DMS153 treated with DMSO at 0.1 percent for 48 hours (cell line): ENCODE data around the gene TMEM201.

Source experiments
- DNase-seq: peaks from one replicate; lab custom pipeline; 2025; ENCODE audit not compliant: unreplicated experiment; lab: John Stamatoyannopoulos, UW

The TMEM201 gene

DNA sequence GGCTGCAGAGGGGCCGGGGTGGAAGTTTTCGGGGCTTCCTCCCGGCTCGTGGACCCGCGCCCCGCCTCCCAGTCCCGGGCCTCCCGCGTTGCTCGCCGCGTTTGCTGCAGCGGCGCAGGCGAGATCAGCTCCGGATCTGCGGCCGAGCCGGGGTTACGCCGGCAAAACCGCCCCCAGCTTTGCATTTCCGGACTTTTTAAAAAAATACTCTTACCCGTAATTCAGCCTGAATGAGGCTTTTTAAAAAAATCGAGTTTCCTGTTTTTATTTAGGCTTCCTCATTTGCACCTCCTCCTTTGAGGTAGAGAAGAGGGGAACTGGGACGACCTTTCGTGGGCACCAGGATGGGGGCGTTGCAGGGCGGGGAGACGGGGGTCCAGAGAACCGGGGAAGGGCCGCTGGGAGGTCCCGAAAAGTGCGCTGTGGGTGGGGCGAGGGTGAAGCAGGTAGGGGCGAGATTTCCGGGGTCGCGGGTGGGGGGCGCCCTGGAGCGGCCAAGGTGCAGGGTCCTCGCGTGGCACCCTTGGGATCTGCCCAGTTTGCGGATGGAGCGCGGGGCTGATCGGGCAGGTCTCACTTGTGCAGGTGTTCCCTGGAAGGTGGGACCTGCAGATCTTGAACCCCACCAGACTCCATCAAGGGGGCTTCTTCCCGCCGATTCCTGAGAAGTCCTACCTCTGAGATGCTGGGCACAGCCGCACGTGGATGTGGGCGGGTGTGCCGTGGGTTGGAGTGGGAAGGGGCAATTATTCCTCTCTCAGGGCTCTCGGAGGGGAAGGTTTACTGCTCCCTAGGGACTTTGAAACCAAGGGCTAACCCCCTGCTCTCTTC is 63.9 kb downstream of the TMEM201 start:
- no peak for DNase-seq

DNA sequence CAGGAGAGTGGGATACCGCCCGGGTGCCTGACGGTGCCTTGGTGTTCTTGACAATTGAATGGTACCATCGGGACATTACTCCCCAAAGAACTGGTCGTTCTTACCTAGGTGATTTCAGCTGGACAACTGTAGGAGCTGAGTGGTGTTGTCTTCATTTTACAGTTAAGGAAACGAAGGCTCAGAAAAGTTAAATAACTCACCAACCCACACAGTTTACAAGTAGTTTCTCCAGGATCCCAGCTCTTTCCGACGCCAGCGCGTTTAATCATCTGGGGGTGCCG is 64.4 kb downstream of the TMEM201 start:
- DNase-seq = no peak

DNA sequence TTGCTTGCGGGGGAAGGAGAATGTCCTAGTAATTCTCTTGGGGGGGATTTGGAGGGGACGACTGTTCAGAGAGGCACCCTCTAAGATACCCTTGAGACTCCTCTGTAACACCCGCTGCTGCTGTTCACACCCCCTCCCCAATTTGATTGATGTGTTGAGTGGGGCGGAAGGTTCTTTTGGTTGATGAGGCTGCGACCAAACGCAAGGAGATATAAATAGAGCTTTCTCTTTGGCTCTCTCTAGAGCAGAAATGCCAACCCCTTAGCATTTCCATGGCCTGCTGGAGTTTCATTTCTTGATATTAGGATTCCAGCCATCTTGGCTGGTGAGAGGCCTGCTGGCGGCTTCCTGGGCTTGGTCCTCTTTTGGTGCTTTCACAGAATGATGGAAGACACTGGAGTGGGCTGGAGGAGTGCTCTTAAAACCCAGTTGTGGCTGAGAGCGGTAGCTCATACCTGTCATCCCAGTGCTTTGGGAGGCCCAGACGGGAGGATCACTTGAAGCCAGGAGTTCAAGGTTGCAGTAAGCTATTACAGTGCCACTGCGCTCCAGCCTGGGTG is 64.9 kb downstream of the TMEM201 start:
- no peak for DNase-seq

DNA sequence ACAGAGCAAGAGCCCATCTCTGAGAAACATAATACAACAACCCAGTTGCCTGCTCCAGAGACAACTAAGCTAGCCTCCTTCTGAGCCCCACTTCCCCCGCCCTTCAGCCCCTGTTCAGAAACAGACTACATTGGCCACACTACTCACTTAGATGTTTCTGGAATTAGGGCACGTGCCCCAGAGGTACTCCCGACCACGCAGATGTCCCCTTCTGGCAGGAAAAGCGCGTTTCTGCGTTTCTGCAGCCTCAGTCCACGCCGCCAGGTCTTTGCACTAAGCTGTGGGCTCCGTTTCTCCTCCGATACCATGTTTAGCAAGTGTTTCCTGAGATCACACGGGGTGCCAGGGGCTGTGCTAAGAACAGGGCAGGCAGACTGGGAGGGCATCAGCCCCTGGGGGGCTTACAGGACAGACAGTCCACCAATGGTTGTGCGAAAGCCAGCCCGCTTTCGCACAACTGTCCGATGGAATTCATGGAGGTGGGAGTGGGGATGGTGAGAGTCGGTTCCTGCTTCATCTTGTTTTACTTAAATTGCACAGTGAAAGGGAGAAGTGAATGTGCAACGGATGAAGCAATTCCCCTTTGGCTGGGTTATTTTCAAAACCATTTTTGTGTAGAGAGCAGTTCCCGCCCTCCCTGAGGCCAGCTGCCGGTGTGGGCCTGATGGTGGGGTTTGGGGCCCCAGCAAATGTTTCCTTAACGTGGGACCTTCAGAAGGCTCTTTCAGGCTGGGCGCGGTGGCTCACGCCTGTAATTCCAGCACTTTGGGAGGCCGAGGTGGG is 65.5 kb downstream of the TMEM201 start:
- no peak for DNase-seq

DNA sequence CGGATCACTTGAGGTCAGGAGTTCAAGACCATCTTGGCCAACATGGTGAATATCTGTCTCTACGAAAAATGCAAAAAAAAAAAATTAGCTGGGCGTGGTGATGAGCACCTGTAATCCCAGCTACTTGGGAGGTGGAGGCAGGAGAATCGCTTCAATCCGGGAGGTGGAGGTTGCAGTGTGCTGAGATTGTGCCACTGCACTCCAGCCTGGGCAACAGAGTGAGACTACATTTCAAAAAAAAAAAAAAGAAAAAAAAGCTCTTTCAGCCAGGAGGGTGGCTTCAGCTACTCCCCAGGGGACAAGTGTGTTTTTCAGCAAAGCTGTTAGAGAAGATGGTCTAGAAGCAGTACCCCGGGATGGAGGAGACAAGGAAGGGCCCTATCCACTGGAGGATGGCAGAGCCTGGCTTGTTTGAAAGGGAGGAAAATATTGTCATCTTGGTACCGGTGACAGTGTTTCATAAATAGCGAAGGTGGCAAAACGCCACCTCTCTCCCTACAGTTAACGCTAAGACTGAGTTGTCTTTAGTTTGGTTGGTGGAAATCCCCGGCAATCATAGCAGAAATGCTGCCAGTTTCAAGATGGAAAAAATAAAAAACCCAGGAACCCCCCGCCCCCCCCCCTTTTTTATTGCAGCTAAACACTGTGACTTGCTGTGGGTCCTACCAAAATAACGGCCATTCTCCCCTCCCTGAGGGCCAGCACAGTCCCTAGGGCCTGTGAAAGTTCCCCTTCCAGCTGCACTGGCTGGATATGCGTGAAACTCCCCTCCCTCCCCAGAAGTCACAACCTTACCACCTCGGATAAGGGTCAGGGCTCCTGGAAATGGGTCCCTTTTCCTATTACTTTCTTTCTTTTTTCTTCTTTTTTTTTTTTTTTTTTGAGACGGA is 66.4 kb downstream of the TMEM201 start:
- no peak for DNase-seq

DNA sequence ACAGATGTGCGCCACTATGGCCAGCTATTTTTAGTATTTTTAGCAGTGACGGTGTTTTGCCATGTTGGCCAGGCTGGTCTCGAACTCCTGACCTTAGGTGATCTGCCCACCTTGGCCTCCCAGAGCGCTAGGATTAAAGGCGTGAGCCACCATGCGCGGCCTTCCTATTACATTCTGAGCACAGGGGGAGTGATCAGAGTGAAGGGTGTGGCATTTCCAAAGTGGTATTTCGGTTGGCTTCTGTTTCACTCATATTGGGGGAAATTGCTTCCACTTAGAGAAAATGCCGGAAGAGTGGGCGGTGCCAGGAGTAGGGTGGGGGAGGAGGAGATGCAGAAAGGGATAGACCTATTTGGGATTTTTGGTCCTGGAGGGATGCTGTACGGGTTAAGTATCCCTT is 67.1 kb downstream of the TMEM201 start:
- DNase-seq = no peak

DNA sequence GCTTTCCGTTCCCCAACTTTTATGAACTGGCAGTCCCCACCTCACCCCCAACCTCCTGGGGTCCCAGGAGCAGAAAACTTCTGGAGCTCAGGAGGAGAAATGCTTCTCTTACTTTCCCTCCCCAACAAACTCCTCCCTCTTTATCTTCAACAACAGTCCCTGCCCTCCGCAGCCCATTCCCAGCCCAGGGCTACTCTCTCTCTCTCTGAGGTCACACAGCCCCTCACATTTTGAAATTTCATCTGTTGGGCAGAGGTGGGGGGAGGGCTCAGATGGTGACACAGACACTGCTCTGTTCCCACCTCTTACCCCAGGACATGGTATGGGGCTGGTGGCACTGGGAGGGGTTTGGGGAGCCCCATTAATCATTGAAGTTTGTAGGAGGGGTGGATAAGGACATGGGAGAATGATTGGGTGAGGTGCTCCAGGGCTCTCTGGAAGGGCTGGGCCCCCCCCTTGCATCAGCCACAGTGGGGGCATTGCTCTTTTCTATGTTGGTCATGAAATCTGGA is 68.9 kb downstream of the TMEM201 start:
- no peak for DNase-seq

DNA sequence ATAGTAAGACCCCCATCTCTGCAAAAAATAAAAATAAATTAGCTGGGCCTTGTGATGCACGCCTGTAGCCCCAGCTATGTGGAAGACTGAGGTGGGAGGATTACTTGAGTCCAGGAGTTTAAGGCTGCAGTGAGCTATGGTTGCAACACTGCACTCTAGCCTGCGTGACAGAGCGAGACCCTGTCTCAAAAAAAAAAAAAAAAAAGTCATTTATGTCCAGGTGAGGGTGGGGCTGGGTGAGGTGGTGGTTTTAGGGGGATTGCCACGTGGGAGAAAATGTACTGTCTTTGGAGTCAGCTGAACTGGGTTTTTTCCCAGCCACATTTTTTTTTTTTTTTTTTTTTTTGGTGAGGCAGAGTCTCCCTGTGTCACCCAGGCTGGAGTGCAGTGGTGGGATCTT is 69.5 kb downstream of the TMEM201 start:
- DNase-seq = no peak

DNA sequence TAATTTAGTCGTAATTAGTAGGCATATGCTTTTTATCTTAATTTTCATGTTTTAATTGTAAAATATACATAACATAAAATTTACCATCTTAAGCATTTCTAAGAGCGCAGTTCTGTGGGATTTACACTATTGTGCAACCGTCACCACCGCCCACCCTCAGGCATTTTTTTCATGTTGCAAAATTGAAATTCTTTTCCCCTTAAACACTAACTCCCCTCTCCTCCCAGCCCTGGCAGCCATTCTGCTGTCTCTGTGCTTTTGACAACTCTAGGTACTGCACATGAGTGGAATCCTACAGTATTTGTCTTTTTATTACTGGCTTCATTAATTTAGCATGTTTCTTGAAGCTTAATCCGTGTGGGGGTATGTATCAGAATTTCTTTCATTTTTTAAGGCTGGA is 70.6 kb downstream of the TMEM201 start:
- DNase-seq = no peak

DNA sequence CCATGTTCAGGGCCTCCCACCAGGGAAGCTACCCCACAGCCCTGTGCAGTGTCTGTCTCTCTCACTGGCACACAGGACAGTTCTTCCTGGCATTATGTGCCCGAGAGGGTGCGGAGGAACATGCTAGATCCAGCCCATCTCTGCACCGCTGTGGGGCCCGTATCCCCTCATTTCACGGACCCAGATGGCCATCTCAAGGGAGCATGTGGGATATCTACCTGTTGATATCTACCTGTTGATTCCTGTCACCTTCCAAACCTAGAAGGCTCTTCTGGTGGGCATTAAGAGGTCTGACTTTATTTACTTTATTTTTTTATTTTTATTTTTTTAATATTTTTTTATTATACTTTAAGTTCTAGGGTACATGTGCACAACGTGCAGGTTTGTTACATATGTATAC is 74.5 kb downstream of the TMEM201 start:
- no peak for DNase-seq
